Fibroblast of lung (primary cell): Measurements from ENCODE around the gene C10orf62. TPM values are rescaled to one million over a fixed set of nuclear protein-coding genes. Genes with fewer than 3 reads are reported as not detected.

ENCODE experiments used
- DNase-seq, 2 donors: peaks; one replicate each; pipeline versions ENCODE4 v3.0.0 to v3.0.0-alpha.2; 2010; ENCODE audit warnings: low read depth in 2 of 2
- H2AFZ ChIP-seq: 2 replicates; pipeline ENCODE4 v1.5.1; 2012; ENCODE audit warnings: low read length, control low read depth, inconsistent platforms
- H3K27ac ChIP-seq: 2 replicates; pipeline ENCODE4 v1.5.1; 2011; ENCODE audit warnings: low read length, control low read depth; ENCODE audit not compliant: insufficient read depth
- H3K27me3 ChIP-seq: 2 replicates; pipeline ENCODE4 v1.5.1; 2011; ENCODE audit warnings: mild to moderate bottlenecking, low read length; ENCODE audit not compliant: control insufficient read depth, insufficient read depth
- H3K36me3 ChIP-seq: 2 replicates; pipeline ENCODE4 v1.5.1; 2011; ENCODE audit warnings: low read length; ENCODE audit not compliant: control insufficient read depth, insufficient read depth
- H3K4me1 ChIP-seq: 2 replicates; pipeline ENCODE4 v1.5.1; 2011; ENCODE audit warnings: low read length; ENCODE audit not compliant: control insufficient read depth, insufficient read depth; ENCODE audit errors: extremely low read depth
- H3K4me2 ChIP-seq: 2 replicates; pipeline ENCODE4 v1.5.1; 2011; ENCODE audit warnings: low read length, control low read depth; ENCODE audit not compliant: insufficient read depth; ENCODE audit errors: extremely low read depth
- H3K4me3 ChIP-seq, 4 experiments: fragments of 200-600 bp in 1 of 4; sonication (generic) in 1 of 4; replicated peaks in 1 of 4; 2 replicates each; pipeline ENCODE4 v1.5.1; 2011 to 2016; ENCODE audit warnings: low read length in 4 of 4, low read depth in 3 of 4, mild to moderate bottlenecking in 3 of 4, control low read depth in 2 of 4, inconsistent platforms in 1 of 4, mixed read lengths in 1 of 4; ENCODE audit not compliant: insufficient read depth in 1 of 4; ENCODE audit errors: control extremely low read depth in 1 of 4
- H3K79me2 ChIP-seq: 2 replicates; pipeline ENCODE4 v1.5.1; 2012; ENCODE audit warnings: mild to moderate bottlenecking, low read length, inconsistent platforms; ENCODE audit not compliant: control insufficient read depth, insufficient read depth
- H3K9ac ChIP-seq: 2 replicates; pipeline ENCODE4 v1.5.1; 2011; ENCODE audit warnings: mild to moderate bottlenecking, low read length, control low read depth; ENCODE audit not compliant: insufficient read depth
- H3K9me3 ChIP-seq: 2 replicates; pipeline ENCODE4 v1.5.1; 2012; ENCODE audit warnings: low read depth, low read length; ENCODE audit not compliant: control insufficient read depth, insufficient read depth
- H4K20me1 ChIP-seq: 2 replicates; pipeline ENCODE4 v1.5.1; 2011; ENCODE audit warnings: low read length; ENCODE audit not compliant: control insufficient read depth, insufficient read depth; ENCODE audit errors: extremely low read depth
- CTCF ChIP-seq, 2 donors: IDR thresholded peaks in 1 of 2; conservative IDR thresholded peaks in 1 of 2; 1 replicate in 1 of 2; 2 replicates in 1 of 2; pipeline ENCODE4 v1.5.1; 2011 to 2012; ENCODE audit warnings: low read length in 2 of 2, control low read depth in 1 of 2, inconsistent platforms in 1 of 2, low read depth in 1 of 2, mild to moderate bottlenecking in 1 of 2
- EZH2 ChIP-seq: IDR thresholded peaks from 2 replicates; pipeline ENCODE4 v1.5.1; 2012; ENCODE audit warnings: low read length, control low read depth, mild to moderate bottlenecking; ENCODE audit errors: missing control alignments
- polyA plus RNA-seq, 2 donors: library from polyadenylated mRNA; depleted of rRNA in 1 of 2; stranded (reverse) in 1 of 2; unstranded in 1 of 2; fragments of >200 nt; gene quantifications; 2 replicates each; pipeline ENCODE4 v1.2.1, GENCODE V29; 2011 to 2012; ENCODE audit warnings: missing spikeins in 1 of 2
- total RNA-seq: library from RNA; depleted of rRNA; stranded (reverse); fragments of >200 nt; gene quantifications from 2 replicates; pipeline ENCODE4 v1.2.1, GENCODE V29; 2014

The C10orf62 gene
- total and polyA plus RNA-seq, 2 donors (not counting 1 experiment from before 2014, with no cell fraction given): not detected

DNA sequence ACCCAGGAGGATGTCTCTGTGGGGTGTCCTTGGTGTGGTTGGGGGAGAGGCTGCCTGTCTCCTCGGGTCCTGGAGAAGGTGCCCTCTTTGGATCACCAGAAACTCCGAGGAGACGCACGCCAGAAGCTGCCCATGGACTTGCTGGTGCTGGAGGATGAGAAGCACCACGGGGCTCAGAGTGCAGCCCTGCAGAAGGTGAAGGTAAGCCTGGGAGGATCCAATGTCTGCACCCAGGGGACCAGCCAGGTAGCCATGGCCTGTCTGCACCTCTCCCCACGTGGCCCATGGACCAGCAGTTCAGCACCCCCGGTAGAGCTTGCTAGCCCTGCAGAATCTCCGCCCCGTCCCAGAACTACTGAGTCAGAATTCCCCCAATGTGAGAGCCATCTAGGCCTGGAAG lies 11.8 kb upstream of the C10orf62 start:
- H3K9me3 ChIP-seq: no peaks in the 10 kb centered on the region
- H3K4me1 ChIP-seq: peaks cover 3% of the 10 kb centered on the region
- H3K36me3 ChIP-seq: no peaks in the 10 kb centered on the region
- H2AFZ ChIP-seq: no peak overlapping the region
- no peak for TF ChIP-seq EZH2
- TF ChIP-seq CTCF (conservative IDR thresholded peaks at IDR 0.05 in 1 of 2, IDR thresholded peaks at IDR 0.05 in 1 of 2; ENCODE audit: low read depth in 1 of 2, low read length in 2 of 2): no peak
- H3K27me3 ChIP-seq: no peaks in the 10 kb centered on the region
- DNase-seq: no peak
- H3K27ac ChIP-seq: no peak overlapping the region
- no peaks in the 10 kb centered on the region for H4K20me1 ChIP-seq
- no peaks in the 10 kb centered on the region for H3K79me2 ChIP-seq
- no peak overlapping the region for H3K4me3 ChIP-seq
- no peak overlapping the region for H3K9ac ChIP-seq
- no peak overlapping the region for H3K4me2 ChIP-seq

GRCh38 chr10:97578171-97578844 lies 11.2 kb upstream of the C10orf62 start:
- H2AFZ ChIP-seq: no peak overlapping the region
- no peaks in the 10 kb centered on the region for H3K36me3 ChIP-seq
- TF ChIP-seq EZH2 (no peak), CTCF (conservative IDR thresholded peaks at IDR 0.05 in 1 of 2, IDR thresholded peaks at IDR 0.05 in 1 of 2; ENCODE audit: low read depth in 1 of 2, low read length in 2 of 2) (no peak)
- H3K79me2 ChIP-seq: no peaks in the 10 kb centered on the region
- H3K9ac ChIP-seq: no peak overlapping the region
- no peaks in the 10 kb centered on the region for H3K27me3 ChIP-seq
- H3K4me2 ChIP-seq: no peak overlapping the region
- DNase-seq: no peak
- peak overlapping the region in 1 of 4 experiments; percentile 34 for H3K4me3 ChIP-seq
- no peak overlapping the region for H3K27ac ChIP-seq
- H4K20me1 ChIP-seq: no peaks in the 10 kb centered on the region
- H3K4me1 ChIP-seq: peaks cover 3% of the 10 kb centered on the region
- H3K9me3 ChIP-seq: no peaks in the 10 kb centered on the region

GRCh38 chr10:97580421-97581367 lies 8.8 kb upstream of the C10orf62 start:
- H3K4me2 ChIP-seq: no peak overlapping the region
- no peaks in the 10 kb centered on the region for H3K36me3 ChIP-seq
- H3K4me3 ChIP-seq: no peak overlapping the region
- H3K27me3 ChIP-seq: no peaks in the 10 kb centered on the region
- no peaks in the 10 kb centered on the region for H3K79me2 ChIP-seq
- H4K20me1 ChIP-seq: no peaks in the 10 kb centered on the region
- H3K4me1 ChIP-seq: peaks cover 3% of the 10 kb centered on the region
- no peak for TF ChIP-seq EZH2
- TF ChIP-seq CTCF (conservative IDR thresholded peaks at IDR 0.05 in 1 of 2, IDR thresholded peaks at IDR 0.05 in 1 of 2; ENCODE audit: low read depth in 1 of 2, low read length in 2 of 2): no peak
- H3K9me3 ChIP-seq: no peaks in the 10 kb centered on the region
- H3K9ac ChIP-seq: no peak overlapping the region
- DNase-seq: no peak
- H3K27ac ChIP-seq: no peak overlapping the region
- no peak overlapping the region for H2AFZ ChIP-seq
